Suppressor macrophage treated with lipopolysaccharide for 4 hours (primary cell): ENCODE results near the gene PLLP.

Experiments
- DNase-seq: peaks from one replicate; pipeline ENCODE4 v3.0.0-alpha.2; 2020

Gene PLLP

DNA sequence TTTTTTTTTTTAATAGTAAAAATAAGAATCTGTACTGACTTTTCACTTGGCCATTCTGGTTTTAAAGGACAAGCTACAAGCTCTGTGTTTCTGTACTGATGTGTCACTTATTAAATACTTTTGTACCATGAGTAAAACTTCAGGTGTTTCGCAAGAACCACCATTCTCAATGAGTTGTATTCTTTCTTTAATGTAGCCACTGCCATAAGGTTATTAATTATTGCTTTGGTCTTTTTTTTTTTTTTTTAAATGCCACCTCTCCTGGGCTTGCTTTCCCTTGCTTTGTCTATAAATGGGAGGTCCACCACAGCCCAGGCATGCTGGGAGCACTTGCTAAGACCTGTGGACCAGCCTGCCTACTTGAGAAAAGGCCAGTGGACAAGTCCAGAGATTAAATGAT is 31.0 kb downstream of the PLLP start:
- no peak for DNase-seq

DNA sequence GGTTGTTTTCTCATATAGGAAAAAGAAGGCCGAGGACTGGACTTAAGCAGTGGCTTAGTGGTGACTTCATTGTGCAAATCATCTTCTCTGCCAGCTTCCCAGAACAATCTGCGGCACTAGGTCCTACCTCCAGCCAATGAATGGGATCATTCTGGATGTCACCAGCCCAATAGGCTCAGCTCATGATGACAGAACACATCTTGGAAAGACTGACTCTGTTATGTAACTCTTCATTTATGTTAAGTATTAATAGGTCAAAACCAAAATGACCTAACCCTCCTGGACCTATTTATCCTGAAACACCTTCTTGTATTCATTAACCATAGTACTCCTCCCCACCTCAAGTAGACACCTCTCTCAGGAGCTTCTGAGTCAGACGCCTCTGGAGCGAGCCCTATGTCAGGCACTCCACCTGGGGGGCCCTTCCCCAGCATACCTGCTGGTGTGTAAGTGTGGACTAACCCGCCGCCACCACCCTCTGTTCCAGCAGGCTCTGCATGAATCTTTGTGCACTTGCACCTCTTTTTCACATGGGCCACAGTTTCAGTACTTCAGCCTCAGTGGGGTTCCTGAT is 32.2 kb downstream of the PLLP start:
- no peak for DNase-seq

DNA sequence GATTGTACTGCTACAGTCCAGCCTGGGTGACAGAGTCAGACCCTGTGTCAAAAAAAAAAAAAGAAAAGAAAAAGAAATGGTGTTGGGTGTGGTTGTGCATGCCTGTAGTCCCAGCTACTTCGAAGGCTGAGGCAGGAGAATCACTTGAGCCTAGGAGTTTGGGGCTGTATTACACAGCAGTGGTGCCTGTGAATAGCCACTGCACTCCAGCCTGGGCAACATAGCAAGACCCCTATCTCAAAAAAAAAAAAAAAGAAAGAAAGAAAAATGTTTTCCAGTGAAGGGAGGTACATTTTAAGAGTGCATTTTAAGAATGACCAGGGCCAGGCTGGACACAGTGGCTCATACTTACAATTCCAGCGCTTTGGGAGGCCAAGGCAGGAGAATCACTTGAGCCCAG is 33.1 kb downstream of the PLLP start:
- no peak for DNase-seq

DNA sequence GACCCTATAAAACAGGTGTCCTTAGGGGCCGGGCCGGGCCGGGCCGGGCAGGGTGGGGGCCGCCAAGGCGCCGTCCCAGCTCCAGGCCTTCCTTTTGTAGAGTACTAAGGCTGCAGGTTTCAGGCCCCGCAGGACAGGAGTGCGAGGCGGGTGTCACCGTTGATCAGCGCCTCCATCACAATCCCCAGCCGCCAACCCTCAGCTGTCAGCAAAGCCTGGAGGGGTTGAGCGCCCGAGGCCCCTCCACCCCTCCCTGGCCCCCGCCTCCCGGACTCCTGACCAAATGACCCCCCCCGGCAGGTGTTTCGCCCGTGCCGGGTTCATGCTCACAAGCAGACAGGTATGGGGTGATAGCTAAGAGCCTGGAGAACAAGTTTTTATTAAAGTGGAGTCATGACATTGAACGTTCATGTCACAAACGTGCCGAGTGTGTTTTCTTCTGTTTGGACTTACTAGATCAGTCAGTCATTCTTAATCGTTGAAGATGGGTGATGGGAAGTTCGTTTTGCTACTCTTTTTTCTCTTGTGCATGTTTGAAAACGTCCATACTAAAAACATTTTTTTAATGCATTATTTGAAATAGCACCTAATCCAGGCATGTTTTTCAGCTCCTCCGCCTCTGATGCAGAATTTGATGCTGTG is 38.9 kb downstream of the PLLP start:
- DNase-seq, result no peak

DNA sequence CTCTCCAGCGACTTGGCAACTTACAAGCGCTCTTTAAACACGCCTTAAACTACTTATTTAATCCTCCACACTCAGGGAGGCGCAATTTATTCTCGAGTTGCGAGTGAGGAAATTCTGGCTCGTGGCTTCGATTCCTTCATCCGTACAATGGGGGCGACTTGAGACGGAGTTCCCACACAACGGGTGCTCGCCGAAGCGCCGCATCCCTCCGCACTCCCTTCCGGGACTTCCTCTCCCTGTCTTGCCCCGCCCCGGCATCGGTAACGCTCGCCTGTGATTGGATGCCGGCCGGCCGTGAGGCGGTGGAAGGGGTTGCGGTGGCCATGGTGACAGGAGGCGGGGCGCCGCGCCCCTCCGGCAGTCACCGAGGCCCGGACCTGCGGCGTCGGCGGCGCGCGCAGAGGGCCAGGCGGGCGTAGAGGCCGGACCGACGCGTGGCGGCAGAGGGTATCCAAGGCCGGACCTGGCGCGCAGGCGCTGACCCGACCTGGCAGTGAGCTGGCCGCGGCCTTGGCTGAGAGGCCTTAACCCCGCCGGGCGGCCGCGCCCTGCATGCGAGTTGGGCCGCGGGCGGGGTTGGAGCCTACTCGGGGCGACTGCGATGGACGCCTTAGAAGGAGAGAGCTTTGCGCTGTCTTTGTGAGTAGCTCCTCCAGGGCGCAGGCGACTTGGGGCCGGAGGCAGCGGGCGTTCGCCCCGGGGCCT is 39.6 kb downstream of the PLLP start, which contains the start of gene ARL2BP:
ARL2BP (plus strand) TSS at position 493 of the 705 bp plus-strand sequence; CDS start at position 602, 109 bp downstream.
- peak; percentile 99 for DNase-seq

DNA sequence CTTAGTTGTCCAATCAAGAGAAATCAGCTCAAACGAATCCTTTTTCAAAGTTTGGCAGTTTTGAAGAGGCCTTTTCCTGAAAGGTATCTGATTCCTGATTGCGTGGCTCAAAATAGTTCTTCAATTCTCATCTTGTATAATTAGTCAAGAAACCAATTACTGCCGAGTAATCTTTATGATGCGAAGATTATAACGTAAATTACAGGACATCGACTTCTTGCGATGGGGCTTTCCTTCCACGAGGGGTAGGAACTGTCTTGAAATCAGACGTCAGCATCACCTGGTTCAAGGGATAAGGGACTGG is 40.1 kb downstream of the PLLP start:
- no peak for DNase-seq

DNA sequence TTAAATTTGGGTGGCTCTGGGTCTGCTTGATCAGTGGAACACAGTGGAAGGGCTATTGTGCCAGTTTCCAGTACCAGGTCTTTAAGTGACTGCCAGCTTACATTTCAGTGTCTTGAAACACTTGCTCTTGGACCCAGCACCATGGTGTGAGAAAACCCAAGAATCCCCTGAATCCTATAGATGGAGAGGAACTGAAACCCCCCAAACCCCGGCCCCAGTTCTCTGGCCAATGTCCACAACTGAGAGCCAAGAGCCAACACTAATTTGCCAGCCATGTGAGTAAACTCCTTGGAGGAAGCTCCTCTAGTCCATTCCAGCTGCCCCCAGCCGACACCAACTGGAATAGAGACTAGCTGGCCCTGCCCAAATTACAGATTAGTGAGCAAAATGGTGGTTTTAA is 41.8 kb downstream of the PLLP start:
- DNase-seq, result no peak

DNA sequence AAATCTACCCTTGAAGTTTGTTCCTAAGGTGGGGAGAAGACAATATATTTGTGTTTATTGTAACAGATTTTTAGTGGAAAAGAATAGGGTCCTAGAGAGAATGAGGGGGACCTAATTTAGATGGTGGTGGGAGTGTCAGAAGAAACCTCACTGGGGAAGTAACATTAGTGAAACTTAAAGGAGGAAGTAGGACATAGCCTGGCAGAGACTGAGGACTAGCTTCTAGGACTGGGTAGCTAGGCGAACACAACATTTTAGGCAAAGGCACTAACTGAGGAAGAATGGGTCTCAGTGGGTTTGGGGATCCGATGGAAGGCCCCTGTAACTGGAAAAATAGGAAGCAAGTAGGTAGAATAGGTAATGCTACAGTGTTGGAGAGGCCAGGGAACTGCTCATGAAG is 43.6 kb downstream of the PLLP start:
- DNase-seq, result peak; percentile 64

DNA sequence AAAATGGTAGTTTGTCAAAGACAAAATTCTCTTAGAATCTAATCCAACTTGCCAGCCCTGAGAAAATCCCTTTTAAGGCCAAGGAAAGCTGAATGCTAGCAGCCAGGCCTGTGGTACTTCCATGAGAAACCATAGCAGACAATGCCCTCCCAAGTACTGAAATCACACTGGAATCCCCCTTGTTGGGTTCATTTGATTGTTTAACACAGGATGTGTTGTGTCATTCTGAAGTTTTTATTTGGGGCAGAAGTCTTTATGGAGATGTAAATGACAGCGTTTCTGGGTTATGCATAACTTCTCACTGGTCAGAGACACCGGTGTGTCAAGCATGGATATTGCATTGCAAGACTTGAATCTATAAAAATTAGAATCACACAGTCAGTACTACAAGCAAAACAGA is 45.4 kb downstream of the PLLP start:
- DNase-seq, result peak; percentile 72

DNA sequence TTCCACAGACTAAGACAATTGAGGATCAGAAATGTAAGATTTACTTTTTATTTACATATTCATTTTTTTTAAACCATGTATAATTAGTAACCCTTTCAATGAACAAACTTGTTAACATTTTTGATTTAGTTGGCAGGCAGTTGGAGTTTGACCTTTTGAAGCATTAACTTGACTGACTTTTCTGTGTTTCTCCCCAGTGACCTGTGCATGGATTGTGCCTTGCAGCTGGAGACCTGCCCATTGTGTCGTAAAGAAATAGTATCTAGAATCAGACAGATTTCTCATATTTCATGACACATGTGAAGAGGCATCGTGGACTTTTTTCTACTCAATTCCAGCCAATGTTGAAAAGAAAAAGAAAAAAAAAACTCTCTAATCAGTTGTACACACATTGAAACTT is 45.8 kb downstream of the PLLP start:
- no peak for DNase-seq

DNA sequence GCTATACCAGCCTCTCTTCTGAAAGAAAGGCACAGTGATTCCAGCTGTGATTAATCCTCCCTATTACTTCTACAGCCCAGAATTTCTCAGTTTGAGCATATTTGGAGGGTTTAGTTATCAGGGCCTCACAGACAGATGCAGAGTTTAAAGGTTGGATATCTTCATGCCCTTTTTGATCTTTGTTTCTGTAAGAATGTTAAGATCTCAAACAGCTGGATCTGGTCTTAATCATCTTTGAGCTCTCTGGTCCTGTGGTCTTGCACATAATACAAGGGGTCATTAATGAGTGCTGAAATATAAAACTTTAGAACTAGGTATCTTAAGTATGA is 48.5 kb downstream of the PLLP start:
- DNase-seq, result no peak

DNA sequence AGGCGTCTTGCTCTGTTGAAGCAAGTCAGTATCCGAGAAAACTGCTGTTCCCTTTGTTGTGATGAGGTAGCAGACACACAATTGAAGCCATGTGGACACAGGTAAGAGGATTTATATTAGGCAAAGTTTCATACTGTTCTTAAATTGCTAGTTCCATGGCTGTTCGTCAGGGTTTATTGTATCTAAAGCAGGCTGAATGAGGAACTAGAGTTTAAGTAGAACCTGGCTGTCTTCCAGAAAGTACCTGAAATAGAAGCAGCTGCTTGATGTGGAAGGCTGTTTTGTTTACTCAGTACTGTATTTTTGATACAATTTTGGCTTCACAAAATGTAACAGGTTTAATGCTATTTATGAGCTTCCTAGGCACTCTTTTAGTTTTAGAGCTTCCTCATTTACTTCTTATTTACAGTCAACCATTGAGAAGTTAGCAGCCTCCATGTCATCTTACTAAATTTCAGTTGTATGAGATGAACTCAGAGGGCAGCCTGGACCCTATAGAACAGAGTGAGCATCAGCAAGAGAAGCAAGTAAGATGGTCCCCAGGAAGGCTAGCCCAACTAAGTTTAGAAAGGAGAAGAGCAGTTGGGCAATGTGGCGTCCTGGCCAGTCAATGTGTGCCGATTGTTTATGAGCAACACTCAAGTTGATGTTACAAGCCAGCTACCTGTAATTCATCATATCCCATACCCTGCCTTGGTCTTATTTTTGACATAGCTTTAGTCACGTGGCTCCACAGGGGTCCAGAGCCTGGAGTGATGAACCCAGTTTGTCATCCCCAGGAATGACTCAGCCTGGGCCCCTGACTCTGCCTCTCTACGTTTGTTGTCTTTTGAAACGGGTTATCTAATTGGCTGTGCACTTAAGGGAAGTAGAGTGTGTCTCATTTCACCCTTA is 49.1 kb downstream of the PLLP start:
- peak; percentile 68 for DNase-seq

DNA sequence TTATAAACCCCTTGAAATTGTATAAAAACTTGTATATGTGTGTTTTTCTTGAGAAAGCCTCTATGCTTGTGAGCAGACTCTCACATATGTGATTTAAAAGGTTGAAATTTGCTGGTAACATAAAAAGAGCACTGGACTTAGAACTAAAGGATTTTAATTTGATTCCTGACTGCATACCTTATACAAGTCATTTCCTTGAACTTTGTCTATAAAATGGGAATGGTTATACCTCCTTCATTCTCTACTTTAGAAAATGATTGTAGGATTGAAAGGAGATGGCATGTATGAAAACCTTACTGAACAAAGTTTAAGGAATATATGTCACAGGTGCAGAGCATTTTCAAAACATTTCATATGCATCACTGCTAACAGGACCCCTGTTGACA is 49.8 kb downstream of the PLLP start:
- no peak for DNase-seq

DNA sequence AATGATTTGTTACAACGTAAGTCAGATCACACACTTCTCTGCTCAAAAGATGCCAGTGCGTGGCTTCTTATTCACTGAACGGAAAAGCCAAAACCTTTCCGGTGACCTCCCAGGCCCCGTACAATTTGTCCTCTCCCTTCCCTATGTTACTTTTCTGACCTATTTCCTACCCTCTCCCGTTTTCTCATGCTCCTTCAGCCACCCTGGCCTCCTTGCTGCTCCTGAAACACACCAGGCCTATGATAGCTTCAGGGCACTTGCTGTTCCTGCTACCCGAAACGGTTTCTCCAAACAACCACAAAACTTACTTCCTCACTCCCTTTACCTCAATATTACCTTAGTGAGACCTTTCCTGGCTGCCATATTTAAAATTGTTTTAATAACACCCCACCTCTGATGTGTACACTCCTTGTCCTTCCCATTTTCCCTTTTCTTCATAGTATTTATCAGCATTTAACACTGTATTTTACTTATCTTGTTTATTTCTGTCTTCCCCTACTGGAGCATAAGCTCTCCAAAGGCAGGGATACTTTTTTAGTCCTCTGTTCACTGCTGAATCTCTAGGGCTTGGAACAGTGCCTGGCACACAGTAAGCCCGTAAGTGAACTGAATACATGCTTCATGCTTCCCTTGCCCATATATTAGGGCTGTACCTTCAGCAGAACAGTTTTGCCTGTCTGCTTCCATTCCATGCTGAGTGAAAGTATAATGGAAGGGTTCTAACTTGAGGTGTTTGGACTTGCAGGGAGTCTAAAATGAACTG is 50.3 kb downstream of the PLLP start:
- no peak for DNase-seq

DNA sequence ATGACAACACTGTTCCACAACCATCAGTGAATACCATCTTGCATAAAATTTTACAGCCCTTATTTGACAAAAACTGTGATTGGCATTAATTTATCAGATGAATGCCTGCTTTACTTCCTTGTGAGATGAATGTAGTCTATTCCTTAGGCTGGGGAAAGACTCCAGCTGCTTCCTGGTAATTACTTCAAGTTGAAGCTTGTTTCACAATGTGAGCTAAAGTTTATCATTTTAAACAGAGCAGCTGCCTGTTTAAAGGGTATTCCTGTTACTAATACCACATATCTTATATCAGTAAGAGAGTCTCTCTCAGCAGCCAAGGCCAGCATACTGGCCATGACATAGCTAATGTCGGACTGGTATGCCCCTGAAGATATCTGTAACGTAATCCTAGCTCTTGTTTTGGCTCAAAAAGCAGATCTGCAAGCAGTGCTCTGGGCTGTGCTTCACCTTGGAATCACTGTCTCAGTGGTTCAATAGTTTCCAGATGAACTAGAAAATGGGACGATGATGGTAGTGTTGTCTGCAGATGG is 52.6 kb downstream of the PLLP start:
- DNase-seq, result no peak

DNA sequence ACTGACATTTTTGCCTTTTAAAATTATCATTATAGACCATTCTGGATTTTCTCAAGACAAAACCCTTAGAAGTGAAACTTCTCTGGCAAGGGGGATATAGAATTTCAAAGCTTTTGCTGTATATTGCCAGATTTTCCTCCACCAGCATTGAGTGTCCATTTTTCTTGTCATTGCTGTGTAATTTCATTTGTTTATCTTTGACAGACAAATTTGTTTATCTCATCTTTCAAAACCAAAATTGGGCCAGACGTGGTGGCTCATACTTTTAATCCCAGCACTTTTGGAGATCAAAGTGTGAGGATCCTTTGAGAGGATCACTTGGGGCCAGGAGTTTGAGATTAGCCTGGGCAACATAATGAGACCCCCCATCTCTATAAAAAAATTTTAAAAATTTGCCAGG is 55.4 kb downstream of the PLLP start:
- DNase-seq, result no peak

DNA sequence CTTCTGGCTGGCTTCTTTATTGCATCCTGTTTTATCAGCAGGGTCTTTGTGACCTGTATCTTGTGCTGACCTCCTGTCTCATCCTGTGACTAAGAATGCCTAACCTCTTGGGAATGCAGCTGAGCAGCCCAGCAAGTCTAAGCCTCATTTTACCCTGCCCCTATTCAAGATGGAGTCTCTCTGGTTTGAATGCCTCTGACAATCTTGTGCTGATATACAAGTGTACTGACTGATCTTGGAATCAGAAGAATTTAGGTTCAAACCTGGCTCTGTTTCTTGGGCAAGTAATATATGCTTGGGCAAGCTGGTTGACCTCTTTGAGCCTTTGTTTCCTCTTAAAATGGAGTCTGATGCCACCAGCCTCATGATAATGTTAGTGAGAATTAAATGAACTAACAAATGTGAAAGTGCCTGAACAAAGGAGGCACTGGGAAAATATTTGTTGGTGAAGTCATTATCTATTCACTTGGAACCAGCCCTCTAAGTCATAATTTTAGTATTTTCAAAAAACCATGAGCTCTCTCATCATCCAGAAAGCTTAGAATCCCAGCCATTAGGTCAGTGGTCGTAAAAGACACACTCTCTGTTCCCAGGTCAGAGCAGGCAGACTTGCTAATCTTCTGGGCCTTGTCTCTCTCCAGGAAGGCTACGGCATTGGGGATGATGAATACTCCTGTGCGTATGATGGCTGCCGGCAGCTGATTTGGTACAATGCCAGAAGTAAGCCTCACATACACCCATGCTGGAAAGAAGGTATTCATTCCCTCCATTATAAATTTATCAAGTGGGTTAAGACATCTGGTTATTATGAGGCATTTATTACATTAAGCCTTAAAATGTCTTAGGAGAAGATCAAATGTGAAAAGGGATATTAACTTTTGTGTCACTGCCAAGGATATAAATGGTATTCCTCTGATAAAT is 57.5 kb downstream of the PLLP start:
- DNase-seq, result no peak

DNA sequence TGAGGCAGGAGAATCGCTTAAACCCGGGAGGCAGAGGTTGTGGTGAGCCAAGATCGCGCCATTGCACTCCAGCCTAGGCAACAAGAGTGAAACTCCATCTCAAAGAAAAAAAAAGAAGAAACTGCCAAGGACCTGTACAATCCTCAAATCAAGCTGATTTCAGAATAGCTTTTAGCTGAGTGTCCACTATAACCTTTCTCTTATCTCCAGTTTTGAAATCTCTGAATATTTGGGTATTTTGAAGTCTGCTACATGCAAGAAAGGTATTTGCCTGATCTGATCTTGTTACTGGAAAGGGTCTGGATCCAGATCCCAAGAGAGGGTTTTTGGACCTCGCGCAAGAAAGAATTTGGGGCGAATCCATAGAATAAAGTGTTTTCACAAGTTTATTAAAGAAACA is 58.5 kb downstream of the PLLP start:
- DNase-seq, result no peak

DNA sequence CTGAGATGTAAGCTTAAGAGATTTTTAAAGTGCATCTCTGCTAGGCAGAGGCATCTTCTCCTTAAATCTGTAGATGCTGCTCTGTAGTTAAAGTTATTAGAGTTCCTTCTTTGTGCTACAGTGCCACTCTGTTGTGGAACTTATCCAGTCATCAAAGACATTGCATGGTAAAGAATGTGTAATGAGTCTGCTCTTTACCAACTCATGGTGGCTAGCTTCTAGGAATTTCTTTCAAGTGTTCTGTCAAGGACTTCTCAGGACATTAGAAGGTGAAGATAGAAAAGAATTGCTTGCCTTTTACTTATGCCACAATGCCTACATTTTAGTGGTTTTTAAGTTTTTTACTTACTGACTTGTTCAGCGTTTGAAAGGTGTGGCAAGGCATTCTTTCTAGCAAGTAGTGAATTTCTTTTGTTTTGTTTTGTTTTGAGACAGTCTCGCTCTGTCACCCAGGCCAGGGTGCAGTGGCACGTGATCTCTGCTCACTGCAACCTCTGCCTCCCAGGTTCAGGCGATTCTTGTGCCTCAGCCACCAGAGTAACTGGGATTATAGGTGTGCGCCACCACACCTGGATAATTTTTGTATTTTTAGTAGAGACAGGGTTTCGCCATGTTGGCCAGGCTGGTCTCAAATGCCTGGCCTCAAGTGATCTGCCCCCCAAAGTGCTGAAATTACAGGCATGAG is 59.7 kb downstream of the PLLP start:
- no peak for DNase-seq

DNA sequence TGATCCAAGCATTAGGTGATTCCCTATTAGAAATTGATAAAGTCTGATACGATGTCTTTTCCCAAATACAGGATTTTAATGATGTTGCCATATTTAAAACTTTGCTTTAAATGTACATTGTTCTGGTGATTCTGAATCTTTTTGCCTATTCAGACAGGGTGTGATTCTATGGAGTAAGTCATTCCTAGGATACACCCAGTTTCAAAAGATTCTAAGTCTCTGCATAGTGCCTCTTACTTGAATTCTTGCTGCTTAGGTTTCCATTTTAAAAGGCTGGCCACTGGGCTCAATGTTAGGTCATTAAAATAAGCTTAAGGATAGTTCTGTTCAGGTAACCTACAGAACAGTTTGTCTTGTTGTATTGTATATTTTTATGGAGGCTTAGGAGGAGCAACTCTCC is 61.4 kb downstream of the PLLP start:
- no peak for DNase-seq

DNA sequence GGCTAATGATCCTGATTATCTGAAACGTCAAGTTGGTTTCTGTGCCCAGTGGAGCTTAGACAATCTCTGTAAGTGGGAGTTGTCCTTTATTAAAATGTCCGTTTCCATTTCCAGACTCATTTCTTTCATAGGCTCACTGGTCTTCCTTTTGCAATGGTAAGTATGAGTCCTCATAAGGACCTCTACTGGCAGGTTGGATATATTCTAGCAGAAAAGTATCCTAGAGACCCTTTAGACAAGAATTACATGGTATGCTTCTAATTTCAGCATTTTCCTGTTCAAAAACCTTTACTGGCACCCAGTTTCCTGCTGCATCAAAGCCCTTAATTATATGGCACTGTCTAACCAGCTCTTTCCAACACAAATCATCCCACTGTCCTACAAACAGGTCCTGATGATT is 67.5 kb downstream of the PLLP start:
- no peak for DNase-seq
